Endodermal cell (in vitro differentiated cells): ENCODE results near the gene DSC3. TPM values are rescaled to one million over a fixed set of nuclear protein-coding genes. Genes with fewer than 3 reads are reported as not detected.

Source experiments
- DNase-seq: peaks from one replicate; pipeline ENCODE4 v3.0.0-alpha.2; 2017
- H3K27ac ChIP-seq: 2 replicates; pipeline ENCODE4 v1.5.1; 2013; ENCODE audit warnings: mild to moderate bottlenecking, low read depth, low read length, moderate library complexity
- H3K27me3 ChIP-seq: 2 replicates; pipeline ENCODE4 v1.6.1; 2013; ENCODE audit warnings: mild to moderate bottlenecking, low read length, moderate library complexity; ENCODE audit not compliant: insufficient read depth, control insufficient read depth, poor library complexity, severe bottlenecking
- H3K36me3 ChIP-seq: 2 replicates; pipeline ENCODE4 v1.7.0; 2013; ENCODE audit warnings: mild to moderate bottlenecking, low read length, moderate library complexity; ENCODE audit not compliant: control insufficient read depth, insufficient read depth
- H3K4me1 ChIP-seq: one replicate; pipeline ENCODE4 v1.7.0; 2013; ENCODE audit warnings: low read length; ENCODE audit not compliant: control insufficient read depth, insufficient read depth
- H3K4me3 ChIP-seq: 2 replicates; pipeline ENCODE4 v1.5.1; 2013; ENCODE audit warnings: mild to moderate bottlenecking, low read length, moderate library complexity
- H3K9ac ChIP-seq: 2 replicates; pipeline ENCODE4 v1.6.1; 2013; ENCODE audit warnings: mild to moderate bottlenecking, low read length, moderate library complexity; ENCODE audit not compliant: poor library complexity, severe bottlenecking; ENCODE audit errors: extremely low read depth
- H3K9me3 ChIP-seq: 2 replicates; pipeline ENCODE4 v1.6.1; 2013; ENCODE audit warnings: mild to moderate bottlenecking, low read length, moderate library complexity; ENCODE audit not compliant: control insufficient read depth
- H3K27ac Mint-ChIP-seq: 2 replicates; pipeline ENCODE4 v1.8.0; 2020; ENCODE audit warnings: mixed read lengths
- H3K27me3 Mint-ChIP-seq: 2 replicates; pipeline ENCODE4 v1.8.0; 2021; ENCODE audit warnings: mild to moderate bottlenecking, mixed read lengths; ENCODE audit not compliant: insufficient read depth
- H3K36me3 Mint-ChIP-seq: 2 replicates; pipeline ENCODE4 v1.8.0; 2020; ENCODE audit warnings: low read depth, mixed read lengths
- H3K4me1 Mint-ChIP-seq: 2 replicates; pipeline ENCODE4 v1.8.0; 2020; ENCODE audit warnings: mixed read lengths
- H3K4me3 Mint-ChIP-seq: 2 replicates; pipeline ENCODE4 v1.8.0; 2020; ENCODE audit warnings: mild to moderate bottlenecking, moderate library complexity, mixed read lengths
- H3K9me3 Mint-ChIP-seq: 2 replicates; pipeline ENCODE4 v1.8.0; 2020; ENCODE audit warnings: mild to moderate bottlenecking, mixed read lengths
- WGBS, 2 experiments: methylation state at CpG; one replicate each; pipeline versions ENCODE4 v1.1.5 to v1.1.7; 2013; ENCODE audit warnings: missing lambda C conversion rate in 2 of 2, mixed read lengths in 1 of 2; ENCODE audit not compliant: insufficient coverage in 1 of 2, insufficient read length in 1 of 2; 5-methylcytosine and 5-hydroxymethylcytosine counted together
- total RNA-seq, 2 donors: library from RNA; stranded (reverse); fragmentation: NEBNext Ultra II Directional in 1 of 2; extraction: Animal tissue kit (Norgen Biotek cat#: 25700) in 1 of 2; gene quantifications; 2 replicates in 1 of 2; 3 replicates in 1 of 2; pipeline ENCODE4 v1.2.1, GENCODE V29; 2021
- TF ChIP-seq, protein P1 (sequence below): fragments of 200-600 bp; sonication (generic); conservative IDR thresholded peaks from 2 replicates; pipeline ENCODE4 v1.5.0; 2021; ENCODE audit warnings: antibody characterized with exemption, mild to moderate bottlenecking

Gene DSC3
- total RNA-seq, 2 donors from 2014 or later = 0.26 to 0.53 TPM

DNA sequence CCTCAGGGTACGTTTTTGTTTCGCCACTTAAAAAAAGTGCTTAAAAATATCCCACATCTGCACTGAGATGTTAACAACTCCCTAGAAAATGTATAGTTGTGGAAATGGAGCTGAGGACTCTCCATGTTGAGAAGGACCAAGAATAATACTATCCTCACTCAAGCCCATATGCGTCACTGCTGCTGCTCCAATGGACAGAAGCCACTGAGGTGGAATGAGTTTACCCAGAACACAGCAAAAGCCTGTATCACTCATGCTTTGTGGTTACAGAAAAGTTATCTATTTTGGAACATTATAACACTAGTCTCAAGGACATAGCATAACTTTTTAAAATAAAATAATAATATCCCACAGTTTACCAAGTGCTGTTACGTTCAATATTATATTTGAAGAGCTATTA lies 31.9 kb downstream of the DSC3 start:
- H3K9ac ChIP-seq = no peak overlapping the region
- no peaks in the 10 kb centered on the region for H3K36me3 Mint-ChIP-seq
- H3K4me1 Mint-ChIP-seq = no peaks in the 10 kb centered on the region
- DNase-seq = no peak
- no peak overlapping the region for H3K27ac Mint-ChIP-seq
- no peak overlapping the region for H3K27ac ChIP-seq
- no peaks in the 10 kb centered on the region for H3K27me3 Mint-ChIP-seq
- WGBS, 2 experiments = 94% methylated on average over 1 of the region's 4 CpGs; no CpG with 5 or more reads in 1 of the 2 experiments
- TF ChIP-seq, protein P1, sequence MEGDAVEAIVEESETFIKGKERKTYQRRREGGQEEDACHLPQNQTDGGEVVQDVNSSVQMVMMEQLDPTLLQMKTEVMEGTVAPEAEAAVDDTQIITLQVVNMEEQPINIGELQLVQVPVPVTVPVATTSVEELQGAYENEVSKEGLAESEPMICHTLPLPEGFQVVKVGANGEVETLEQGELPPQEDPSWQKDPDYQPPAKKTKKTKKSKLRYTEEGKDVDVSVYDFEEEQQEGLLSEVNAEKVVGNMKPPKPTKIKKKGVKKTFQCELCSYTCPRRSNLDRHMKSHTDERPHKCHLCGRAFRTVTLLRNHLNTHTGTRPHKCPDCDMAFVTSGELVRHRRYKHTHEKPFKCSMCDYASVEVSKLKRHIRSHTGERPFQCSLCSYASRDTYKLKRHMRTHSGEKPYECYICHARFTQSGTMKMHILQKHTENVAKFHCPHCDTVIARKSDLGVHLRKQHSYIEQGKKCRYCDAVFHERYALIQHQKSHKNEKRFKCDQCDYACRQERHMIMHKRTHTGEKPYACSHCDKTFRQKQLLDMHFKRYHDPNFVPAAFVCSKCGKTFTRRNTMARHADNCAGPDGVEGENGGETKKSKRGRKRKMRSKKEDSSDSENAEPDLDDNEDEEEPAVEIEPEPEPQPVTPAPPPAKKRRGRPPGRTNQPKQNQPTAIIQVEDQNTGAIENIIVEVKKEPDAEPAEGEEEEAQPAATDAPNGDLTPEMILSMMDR = no peak
- no peak overlapping the region for H3K4me3 ChIP-seq
- H3K9me3 ChIP-seq = no peaks in the 10 kb centered on the region
- no peaks in the 10 kb centered on the region for H3K4me1 ChIP-seq
- H3K4me3 Mint-ChIP-seq = no peak overlapping the region
- H3K27me3 ChIP-seq = no peaks in the 10 kb centered on the region
- no peaks in the 10 kb centered on the region for H3K36me3 ChIP-seq
- no peaks in the 10 kb centered on the region for H3K9me3 Mint-ChIP-seq

GRCh38 chr18:30999887-31000628 lies 42.5 kb downstream of the DSC3 start:
- Histone ChIP-seq H3K27me3 (no peaks in the 10 kb centered on the region), H3K9ac (no peak overlapping the region), H3K4me1 (no peaks in the 10 kb centered on the region), H3K27ac (no peak overlapping the region), H3K9me3 (no peaks in the 10 kb centered on the region), H3K36me3 (no peaks in the 10 kb centered on the region), H3K4me3 (no peak overlapping the region)
- no peak for DNase-seq
- no peak overlapping the region for H3K4me3 Mint-ChIP-seq
- no peaks in the 10 kb centered on the region for H3K9me3 Mint-ChIP-seq
- no peaks in the 10 kb centered on the region for H3K36me3 Mint-ChIP-seq
- 61 to 67% methylated on average over 8 of the region's 8 CpGs for WGBS, 2 experiments
- TF ChIP-seq, protein P1 = peak; percentile 28
- H3K27ac Mint-ChIP-seq = no peak overlapping the region
- H3K4me1 Mint-ChIP-seq = peaks cover 10% of the 10 kb centered on the region
- no peaks in the 10 kb centered on the region for H3K27me3 Mint-ChIP-seq

DNA sequence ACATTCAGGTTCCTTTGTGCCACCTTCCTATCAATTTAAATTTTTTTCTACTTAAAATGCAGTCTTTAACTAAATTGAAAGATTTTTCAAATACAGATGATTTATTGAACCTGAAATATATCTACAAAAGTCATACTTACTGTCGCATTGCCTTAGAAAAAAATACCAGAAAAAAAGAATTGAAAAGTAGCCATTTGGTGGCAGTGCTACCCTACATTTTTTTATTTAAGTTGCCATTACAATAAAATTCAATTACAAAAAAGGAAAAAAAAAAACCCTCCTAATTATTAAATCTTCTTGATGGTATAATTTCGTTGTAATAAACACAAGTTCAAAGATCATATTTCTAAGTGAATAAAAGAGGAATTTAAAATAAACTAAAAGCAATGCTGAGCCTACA lies 43.4 kb downstream of the DSC3 start:
- TF ChIP-seq, protein P1 = no peak
- Histone ChIP-seq H3K36me3 (no peaks in the 10 kb centered on the region), H3K27ac (no peak overlapping the region), H3K27me3 (no peaks in the 10 kb centered on the region), H3K4me1 (no peaks in the 10 kb centered on the region), H3K9ac (no peak overlapping the region), H3K4me3 (no peak overlapping the region), H3K9me3 (no peaks in the 10 kb centered on the region)
- Mint-ChIP-seq H3K4me3 (no peak overlapping the region), H3K36me3 (no peaks in the 10 kb centered on the region), H3K9me3 (no peaks in the 10 kb centered on the region), H3K27me3 (no peaks in the 10 kb centered on the region), H3K27ac (no peak overlapping the region), H3K4me1 (peaks cover 10% of the 10 kb centered on the region)
- WGBS, 2 experiments = 86% methylated on average over 1 of the region's 2 CpGs; no CpG with 5 or more reads in 1 of the 2 experiments
- DNase-seq = no peak
